OCI-LY7 (cell line): ENCODE measurements around the gene GPRC5C. TPM values are rescaled to one million over a fixed set of nuclear protein-coding genes. Genes with fewer than 3 reads are reported as not detected.
"Not testable (repeated sequence)": the region's sequence is repeated elsewhere in the genome, so short reads cannot be mapped to it uniquely, and the experiment has no call there.

ENCODE experiments used
- BruUV-seq: library from RNA; stranded (reverse); fragments of 400-500 nt; replicated peaks from 2 replicates; lab custom pipeline; 2021; lab: Mats Ljungman, UMichigan
- CTCF ChIA-PET: fragments of 300-600 bp; sonication (Branson Sonifier 250); formaldehyde crosslinking; loops from one replicate; lab custom pipeline; 2022; ENCODE audit warnings: antibody characterized with exemption; ENCODE audit not compliant: unreplicated experiment; lab: Charles Lee
- POLR2A ChIA-PET: fragments of 300-600 bp; sonication (Branson Sonifier 250); formaldehyde crosslinking; loops from one replicate; lab custom pipeline; 2022; ENCODE audit warnings: antibody characterized with exemption; lab: Charles Lee
- DNase-seq: peaks from one replicate; pipeline ENCODE4 v3.0.0-alpha.2; 2015; ENCODE audit warnings: low spot score
- H2AFZ ChIP-seq: fragments of 200-600 bp; sonication (generic), shearing (Covaris generic); 2 replicates; pipeline ENCODE4 v1.6.1; 2014; ENCODE audit warnings: mild to moderate bottlenecking, antibody characterized with exemption, low read length, moderate library complexity
- H3K27ac ChIP-seq: fragments of 200-600 bp; sonication (generic); 2 replicates; pipeline ENCODE4 v1.5.1; 2014; ENCODE audit warnings: mixed run types, low read depth, mild to moderate bottlenecking, moderate library complexity, low read length, inconsistent platforms; ENCODE audit not compliant: poor library complexity, severe bottlenecking
- H3K36me3 ChIP-seq: fragments of 200-600 bp; sonication (generic); 2 replicates; pipeline ENCODE4 v1.6.1; 2014; ENCODE audit warnings: mild to moderate bottlenecking, antibody characterized with exemption, low read length, moderate library complexity, mixed read lengths; ENCODE audit not compliant: insufficient read depth
- H3K4me1 ChIP-seq: fragments of 200-600 bp; sonication (generic); 2 replicates; pipeline ENCODE4 v1.5.1; 2014; ENCODE audit warnings: mild to moderate bottlenecking, low read length; ENCODE audit not compliant: insufficient read depth, poor library complexity, severe bottlenecking
- H3K4me2 ChIP-seq: fragments of 200-600 bp; sonication (generic); 2 replicates; pipeline ENCODE4 v1.6.1; 2014; ENCODE audit warnings: mild to moderate bottlenecking, low read length
- H3K4me3 ChIP-seq: fragments of 200-600 bp; sonication (generic); 2 replicates; pipeline ENCODE4 v1.5.1; 2014; ENCODE audit warnings: mild to moderate bottlenecking, low read depth, low read length; ENCODE audit not compliant: poor library complexity, severe bottlenecking
- H3K79me2 ChIP-seq: fragments of 200-600 bp; sonication (generic); 2 replicates; pipeline ENCODE4 v1.6.1; 2016; ENCODE audit warnings: low read depth, mild to moderate bottlenecking, low read length, moderate library complexity, mixed read lengths; ENCODE audit not compliant: insufficient read depth
- H3K9me2 ChIP-seq: fragments of 200-600 bp; sonication (generic); 2 replicates; pipeline ENCODE4 v1.6.1; 2016; ENCODE audit warnings: mild to moderate bottlenecking, low read length, mixed read lengths; ENCODE audit not compliant: insufficient read depth
- H3K9me3 ChIP-seq: fragments of 200-600 bp; sonication (generic); 2 replicates; pipeline ENCODE4 v1.6.1; 2014; ENCODE audit warnings: mild to moderate bottlenecking, mixed run types, low read length, mixed read lengths
- H4K20me1 ChIP-seq: fragments of 200-600 bp; sonication (generic); 2 replicates; pipeline ENCODE4 v1.6.1; 2014; ENCODE audit warnings: mild to moderate bottlenecking, antibody characterized with exemption, low read length, moderate library complexity, mixed read lengths; ENCODE audit not compliant: insufficient read depth
- EZH2phosphoT487 ChIP-seq: fragments of 200-600 bp; sonication (generic); IDR thresholded peaks from 2 replicates; pipeline ENCODE4 v1.6.1; 2018; ENCODE audit warnings: low read depth, borderline replicate concordance, mild to moderate bottlenecking, mixed run types, antibody characterized with exemption, low read length, moderate library complexity, mixed read lengths
- intact Hi-C: fragments of 100-400 bp; cut with micrococcal nuclease; formaldehyde crosslinking; loops from one replicate; pipeline ENCODE4 v1.10.0; 2022; ENCODE audit not compliant: unreplicated experiment
- total RNA-seq, 2 experiments: library from RNA; depleted of rRNA in 1 of 2; stranded (reverse); fragments of >200 nt in 1 of 2; shearing (Covaris generic) in 1 of 2; gene quantifications; 2 replicates each; pipeline ENCODE4 v1.2.3, GENCODE V29; 2014 to 2022
- TF ChIP-seq, protein P1 (sequence below): fragments of 200-600 bp; sonication (generic); conservative IDR thresholded peaks from 2 replicates; pipeline ENCODE4 v1.5.1; 2014; ENCODE audit warnings: mild to moderate bottlenecking, antibody characterized with exemption, low read length, moderate library complexity, mixed read lengths

The GPRC5C gene
- total RNA-seq, 2 experiments from 2014 or later, result 1.1 to 19.5 TPM

- intact Hi-C loops, result no loop called here
- Histone ChIP-seq H2AFZ (no peak overlapping the region), H3K9me2 (no peaks in the 10 kb centered on the region), H4K20me1 (no peaks in the 10 kb centered on the region), H3K4me1 (peaks cover 3% of the 10 kb centered on the region), H3K36me3 (no peaks in the 10 kb centered on the region), H3K79me2 (no peaks in the 10 kb centered on the region), H3K4me2 (no peak overlapping the region), H3K4me3 (no peak overlapping the region), H3K9me3 (no peaks in the 10 kb centered on the region), H3K27ac (no peak overlapping the region)
- no peak for TF ChIP-seq EZH2phosphoT487
- TF ChIP-seq, protein P1, sequence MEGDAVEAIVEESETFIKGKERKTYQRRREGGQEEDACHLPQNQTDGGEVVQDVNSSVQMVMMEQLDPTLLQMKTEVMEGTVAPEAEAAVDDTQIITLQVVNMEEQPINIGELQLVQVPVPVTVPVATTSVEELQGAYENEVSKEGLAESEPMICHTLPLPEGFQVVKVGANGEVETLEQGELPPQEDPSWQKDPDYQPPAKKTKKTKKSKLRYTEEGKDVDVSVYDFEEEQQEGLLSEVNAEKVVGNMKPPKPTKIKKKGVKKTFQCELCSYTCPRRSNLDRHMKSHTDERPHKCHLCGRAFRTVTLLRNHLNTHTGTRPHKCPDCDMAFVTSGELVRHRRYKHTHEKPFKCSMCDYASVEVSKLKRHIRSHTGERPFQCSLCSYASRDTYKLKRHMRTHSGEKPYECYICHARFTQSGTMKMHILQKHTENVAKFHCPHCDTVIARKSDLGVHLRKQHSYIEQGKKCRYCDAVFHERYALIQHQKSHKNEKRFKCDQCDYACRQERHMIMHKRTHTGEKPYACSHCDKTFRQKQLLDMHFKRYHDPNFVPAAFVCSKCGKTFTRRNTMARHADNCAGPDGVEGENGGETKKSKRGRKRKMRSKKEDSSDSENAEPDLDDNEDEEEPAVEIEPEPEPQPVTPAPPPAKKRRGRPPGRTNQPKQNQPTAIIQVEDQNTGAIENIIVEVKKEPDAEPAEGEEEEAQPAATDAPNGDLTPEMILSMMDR, result no peak
- BruUV-seq, result no TSS peak
- CTCF ChIA-PET, result no interaction called here
- no peak for DNase-seq
- POLR2A ChIA-PET, result interaction anchor here (0.7 kb wide), 1 partner anchor 92 kb away, joined by 3 read pairs; no protein-coding TSS in a partner anchor
Measured at GRCh38 chr17:74404789-74405188, 27.1 kb upstream of the GPRC5C start.

DNA sequence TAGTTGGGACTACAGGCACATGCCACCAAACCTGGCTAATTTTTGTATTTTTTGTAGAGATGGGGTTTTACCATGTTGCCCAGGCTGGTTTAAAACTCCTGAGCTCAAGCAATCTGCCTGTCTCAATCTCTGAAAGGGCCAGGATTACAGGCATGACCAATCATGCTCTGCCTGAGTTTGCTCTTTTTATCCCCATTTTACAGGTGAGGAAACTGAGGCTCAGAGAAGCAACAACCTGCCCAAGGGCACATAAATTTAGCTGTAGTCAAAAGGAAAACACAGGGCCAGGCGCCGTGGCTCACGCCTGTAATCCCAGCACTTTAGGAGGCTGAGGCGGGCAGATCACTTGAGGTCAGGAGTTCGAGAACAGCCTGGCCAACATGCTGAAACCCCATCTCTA, 26.6 kb upstream of the GPRC5C start:
- intact Hi-C loops, H4K20me1 ChIP-seq, H3K4me2 ChIP-seq, H3K27ac ChIP-seq, POLR2A ChIA-PET, H2AFZ ChIP-seq, H3K79me2 ChIP-seq, H3K4me1 ChIP-seq, H3K9me2 ChIP-seq, H3K9me3 ChIP-seq, H3K4me3 ChIP-seq, BruUV-seq, H3K36me3 ChIP-seq, CTCF ChIA-PET, DNase-seq: not testable (repeated sequence)

- no peaks in the 10 kb centered on the region for H3K9me3 ChIP-seq
- no peak overlapping the region for H2AFZ ChIP-seq
- no peak overlapping the region for H3K27ac ChIP-seq
- DNase-seq, result no peak
- peaks cover 13% of the 10 kb centered on the region for H3K4me1 ChIP-seq
- TF ChIP-seq, protein P1, result no peak
- TF ChIP-seq EZH2phosphoT487, result no peak
- no TSS peak for BruUV-seq
- POLR2A ChIA-PET, result interaction anchor here (2.2 kb wide), 1 partner anchor 47 kb away, joined by 4 read pairs; no protein-coding TSS in a partner anchor
- H3K4me2 ChIP-seq, result no peak overlapping the region
- H3K4me3 ChIP-seq, result no peak overlapping the region
- H4K20me1 ChIP-seq, result no peaks in the 10 kb centered on the region
- no peaks in the 10 kb centered on the region for H3K79me2 ChIP-seq
- H3K36me3 ChIP-seq, result no peaks in the 10 kb centered on the region
- intact Hi-C loops, result no loop called here
- CTCF ChIA-PET, result no interaction called here
- no peaks in the 10 kb centered on the region for H3K9me2 ChIP-seq
Measured at GRCh38 chr17:74407384-74407783, 24.5 kb upstream of the GPRC5C start.
